Measurements from ENCODE around the gene SMIM10.
"Not testable (repeated sequence)": the region's sequence is repeated elsewhere in the genome, so short reads cannot be mapped to it uniquely, and the experiment has no call there.

The SMIM10 gene

GRCh38 chrX:134990801-134991481, at the start of gene SMIM10:
SMIM10 (plus strand) TSS chrX:134990991; CDS start chrX:134991096, 105 bp downstream.
- peak within 1 kb of the TSS; percentile 40 to 61 for H3K4me3 ChIP-seq (ENCODE audit: low read depth in 1 of 2, low read length in 2 of 2)
- no peak within 1 kb of the TSS for H3K27ac ChIP-seq (ENCODE audit: low read depth, low read length)
- H3K27me3 ChIP-seq (ENCODE audit: control insufficient read depth in 1 of 2, insufficient read depth in 2 of 2, low read length in 2 of 2) = peaks cover 0 to 6% of the 10 kb centered on the region in 2 donors
- H3K9me3 ChIP-seq (ENCODE audit: control insufficient read depth in 1 of 2, low read length in 2 of 2) = no peaks in the 10 kb centered on the region
- no peaks in the 10 kb centered on the region for H3K4me1 ChIP-seq (ENCODE audit: control insufficient read depth in 1 of 2, insufficient read depth in 2 of 2, low read length in 2 of 2)
- no peak within 1 kb of the TSS for H3K9ac ChIP-seq (ENCODE audit: low read depth in 1 of 2, low read length in 2 of 2)
- H3K36me3 ChIP-seq (ENCODE audit: control insufficient read depth in 1 of 2, insufficient read depth in 2 of 2, low read length in 2 of 2) = no peaks in the 10 kb centered on the region

GRCh38 chrX:134946364-134946763, 44.4 kb upstream of the SMIM10 start:
- H3K9ac ChIP-seq (ENCODE audit: low read depth in 1 of 2, low read length in 2 of 2); H3K4me3 ChIP-seq (ENCODE audit: low read depth in 1 of 2, low read length in 2 of 2); H3K4me1 ChIP-seq (ENCODE audit: control insufficient read depth in 1 of 2, insufficient read depth in 2 of 2, low read length in 2 of 2); H3K9me3 ChIP-seq (ENCODE audit: control insufficient read depth in 1 of 2, low read length in 2 of 2); H3K27me3 ChIP-seq (ENCODE audit: control insufficient read depth in 1 of 2, insufficient read depth in 2 of 2, low read length in 2 of 2); H3K27ac ChIP-seq (ENCODE audit: low read depth, low read length); H3K36me3 ChIP-seq (ENCODE audit: control insufficient read depth in 1 of 2, insufficient read depth in 2 of 2, low read length in 2 of 2): not testable (repeated sequence)

- Histone ChIP-seq H3K9ac (ENCODE audit: low read depth in 1 of 2, low read length in 2 of 2) (no peak overlapping the region), H3K27ac (ENCODE audit: low read depth, low read length) (no peak overlapping the region), H3K9me3 (ENCODE audit: control insufficient read depth in 1 of 2, low read length in 2 of 2) (no peaks in the 10 kb centered on the region), H3K4me3 (ENCODE audit: low read depth in 1 of 2, low read length in 2 of 2) (no peak overlapping the region), H3K27me3 (ENCODE audit: control insufficient read depth in 1 of 2, insufficient read depth in 2 of 2, low read length in 2 of 2) (no peaks in the 10 kb centered on the region), H3K4me1 (ENCODE audit: control insufficient read depth in 1 of 2, insufficient read depth in 2 of 2, low read length in 2 of 2) (no peaks in the 10 kb centered on the region), H3K36me3 (ENCODE audit: control insufficient read depth in 1 of 2, insufficient read depth in 2 of 2, low read length in 2 of 2) (no peaks in the 10 kb centered on the region)
These were observed 42.2 kb upstream of the SMIM10 start for GRCh38 chrX:134948333-134949241.

- Histone ChIP-seq H3K27ac (ENCODE audit: low read depth, low read length) (no peak overlapping the region), H3K9me3 (ENCODE audit: control insufficient read depth in 1 of 2, low read length in 2 of 2) (no peaks in the 10 kb centered on the region), H3K27me3 (ENCODE audit: control insufficient read depth in 1 of 2, insufficient read depth in 2 of 2, low read length in 2 of 2) (no peaks in the 10 kb centered on the region), H3K4me3 (ENCODE audit: low read depth in 1 of 2, low read length in 2 of 2) (no peak overlapping the region), H3K9ac (ENCODE audit: low read depth in 1 of 2, low read length in 2 of 2) (no peak overlapping the region), H3K4me1 (ENCODE audit: control insufficient read depth in 1 of 2, insufficient read depth in 2 of 2, low read length in 2 of 2) (no peaks in the 10 kb centered on the region), H3K36me3 (ENCODE audit: control insufficient read depth in 1 of 2, insufficient read depth in 2 of 2, low read length in 2 of 2) (no peaks in the 10 kb centered on the region)
These were observed 41.5 kb upstream of the SMIM10 start for GRCh38 chrX:134949271-134949670.

GRCh38 chrX:134957836-134958235, 33.0 kb upstream of the SMIM10 start:
- Histone ChIP-seq H3K9me3 (ENCODE audit: control insufficient read depth in 1 of 2, low read length in 2 of 2) (no peaks in the 10 kb centered on the region), H3K27ac (ENCODE audit: low read depth, low read length) (no peak overlapping the region), H3K27me3 (ENCODE audit: control insufficient read depth in 1 of 2, insufficient read depth in 2 of 2, low read length in 2 of 2) (no peaks in the 10 kb centered on the region)

GRCh38 chrX:134960366-134960765, 30.4 kb upstream of the SMIM10 start:
- H3K4me1 ChIP-seq (ENCODE audit: control insufficient read depth in 1 of 2, insufficient read depth in 2 of 2, low read length in 2 of 2); H3K9ac ChIP-seq (ENCODE audit: low read depth in 1 of 2, low read length in 2 of 2); H3K27ac ChIP-seq (ENCODE audit: low read depth, low read length); H3K9me3 ChIP-seq (ENCODE audit: control insufficient read depth in 1 of 2, low read length in 2 of 2); H3K4me3 ChIP-seq (ENCODE audit: low read depth in 1 of 2, low read length in 2 of 2); H3K27me3 ChIP-seq (ENCODE audit: control insufficient read depth in 1 of 2, insufficient read depth in 2 of 2, low read length in 2 of 2); H3K36me3 ChIP-seq (ENCODE audit: control insufficient read depth in 1 of 2, insufficient read depth in 2 of 2, low read length in 2 of 2): not testable (repeated sequence)

More at GRCh38 chrX:134957836-134958235, 33.0 kb upstream of the SMIM10 start:
- H3K4me3 ChIP-seq (ENCODE audit: low read depth in 1 of 2, low read length in 2 of 2) = no peak overlapping the region
- no peak overlapping the region for H3K9ac ChIP-seq (ENCODE audit: low read depth in 1 of 2, low read length in 2 of 2)
- H3K36me3 ChIP-seq (ENCODE audit: control insufficient read depth in 1 of 2, insufficient read depth in 2 of 2, low read length in 2 of 2) = no peaks in the 10 kb centered on the region
- no peaks in the 10 kb centered on the region for H3K4me1 ChIP-seq (ENCODE audit: control insufficient read depth in 1 of 2, insufficient read depth in 2 of 2, low read length in 2 of 2)

- Histone ChIP-seq H3K4me1 (ENCODE audit: control insufficient read depth in 1 of 2, insufficient read depth in 2 of 2, low read length in 2 of 2) (no peaks in the 10 kb centered on the region), H3K36me3 (ENCODE audit: control insufficient read depth in 1 of 2, insufficient read depth in 2 of 2, low read length in 2 of 2) (no peaks in the 10 kb centered on the region), H3K9me3 (ENCODE audit: control insufficient read depth in 1 of 2, low read length in 2 of 2) (no peaks in the 10 kb centered on the region), H3K27me3 (ENCODE audit: control insufficient read depth in 1 of 2, insufficient read depth in 2 of 2, low read length in 2 of 2) (no peaks in the 10 kb centered on the region), H3K9ac (ENCODE audit: low read depth in 1 of 2, low read length in 2 of 2) (no peak overlapping the region), H3K27ac (ENCODE audit: low read depth, low read length) (no peak overlapping the region), H3K4me3 (ENCODE audit: low read depth in 1 of 2, low read length in 2 of 2) (no peak overlapping the region)
These were observed 27.8 kb upstream of the SMIM10 start for GRCh38 chrX:134963041-134963440.

GRCh38 chrX:134969726-134970125, 21.1 kb upstream of the SMIM10 start:
- no peaks in the 10 kb centered on the region for H3K27me3 ChIP-seq (ENCODE audit: control insufficient read depth in 1 of 2, insufficient read depth in 2 of 2, low read length in 2 of 2)

GRCh38 chrX:134971926-134972325, 18.9 kb upstream of the SMIM10 start:
- H3K9me3 ChIP-seq (ENCODE audit: control insufficient read depth in 1 of 2, low read length in 2 of 2) = no peaks in the 10 kb centered on the region
- H3K9ac ChIP-seq (ENCODE audit: low read depth in 1 of 2, low read length in 2 of 2) = no peak overlapping the region
- H3K27ac ChIP-seq (ENCODE audit: low read depth, low read length) = no peak overlapping the region
- H3K27me3 ChIP-seq (ENCODE audit: control insufficient read depth in 1 of 2, insufficient read depth in 2 of 2, low read length in 2 of 2) = peaks cover 0 to 3% of the 10 kb centered on the region in 2 donors
- no peak overlapping the region for H3K4me3 ChIP-seq (ENCODE audit: low read depth in 1 of 2, low read length in 2 of 2)
- H3K4me1 ChIP-seq (ENCODE audit: control insufficient read depth in 1 of 2, insufficient read depth in 2 of 2, low read length in 2 of 2) = no peaks in the 10 kb centered on the region
- H3K36me3 ChIP-seq (ENCODE audit: control insufficient read depth in 1 of 2, insufficient read depth in 2 of 2, low read length in 2 of 2) = no peaks in the 10 kb centered on the region

More at GRCh38 chrX:134969726-134970125, 21.1 kb upstream of the SMIM10 start:
- Histone ChIP-seq H3K36me3 (ENCODE audit: control insufficient read depth in 1 of 2, insufficient read depth in 2 of 2, low read length in 2 of 2) (no peaks in the 10 kb centered on the region), H3K9me3 (ENCODE audit: control insufficient read depth in 1 of 2, low read length in 2 of 2) (no peaks in the 10 kb centered on the region), H3K9ac (ENCODE audit: low read depth in 1 of 2, low read length in 2 of 2) (no peak overlapping the region), H3K27ac (ENCODE audit: low read depth, low read length) (no peak overlapping the region), H3K4me3 (ENCODE audit: low read depth in 1 of 2, low read length in 2 of 2) (no peak overlapping the region), H3K4me1 (ENCODE audit: control insufficient read depth in 1 of 2, insufficient read depth in 2 of 2, low read length in 2 of 2) (no peaks in the 10 kb centered on the region)

GRCh38 chrX:134975516-134975915, 15.3 kb upstream of the SMIM10 start:
- H3K27me3 ChIP-seq (ENCODE audit: control insufficient read depth in 1 of 2, insufficient read depth in 2 of 2, low read length in 2 of 2) = peaks cover 0 to 3% of the 10 kb centered on the region in 2 donors
- no peak overlapping the region for H3K27ac ChIP-seq (ENCODE audit: low read depth, low read length)
- no peaks in the 10 kb centered on the region for H3K9me3 ChIP-seq (ENCODE audit: control insufficient read depth in 1 of 2, low read length in 2 of 2)
- no peaks in the 10 kb centered on the region for H3K36me3 ChIP-seq (ENCODE audit: control insufficient read depth in 1 of 2, insufficient read depth in 2 of 2, low read length in 2 of 2)
- no peak overlapping the region for H3K9ac ChIP-seq (ENCODE audit: low read depth in 1 of 2, low read length in 2 of 2)
- H3K4me1 ChIP-seq (ENCODE audit: control insufficient read depth in 1 of 2, insufficient read depth in 2 of 2, low read length in 2 of 2) = no peaks in the 10 kb centered on the region
- H3K4me3 ChIP-seq (ENCODE audit: low read depth in 1 of 2, low read length in 2 of 2) = no peak overlapping the region

All from duodenal mucosa (tissue), 2 donors.